Neural crest cell (in vitro differentiated cells): ENCODE measurements around the gene KCNMA1. TPM values are rescaled to one million over a fixed set of nuclear protein-coding genes. Genes with fewer than 3 reads are reported as not detected.

Experiments used
- DNase-seq: peaks from one replicate; pipeline ENCODE4 v3.0.0; 2021; ENCODE audit warnings: low read depth, mixed read lengths, low spot score
- H3K27ac Mint-ChIP-seq: one replicate; pipeline ENCODE4 v1.8.0; 2021; ENCODE audit warnings: mild to moderate bottlenecking, mixed read lengths; ENCODE audit not compliant: unreplicated experiment
- H3K27me3 Mint-ChIP-seq: 2 replicates; pipeline ENCODE4 v1.8.0; 2021; ENCODE audit warnings: low read depth, mild to moderate bottlenecking, mixed read lengths
- H3K36me3 Mint-ChIP-seq: 2 replicates; pipeline ENCODE4 v1.8.0; 2021; ENCODE audit warnings: low read depth, mild to moderate bottlenecking, mixed read lengths
- H3K4me1 Mint-ChIP-seq: 2 replicates; pipeline ENCODE4 v1.8.0; 2021; ENCODE audit warnings: mixed read lengths
- H3K4me3 Mint-ChIP-seq: one replicate; pipeline ENCODE4 v1.8.0; 2021; ENCODE audit warnings: mild to moderate bottlenecking, mixed read lengths
- H3K9me3 Mint-ChIP-seq: 2 replicates; pipeline ENCODE4 v1.8.0; 2021; ENCODE audit warnings: mixed read lengths
- CTCF ChIP-seq: fragments of 200-600 bp; sonication (generic); conservative IDR thresholded peaks from 2 replicates; pipeline ENCODE4 v1.5.0; 2021; ENCODE audit warnings: antibody characterized with exemption, mild to moderate bottlenecking
- total RNA-seq: library from RNA; stranded (reverse); gene quantifications from 2 replicates; pipeline ENCODE4 v1.2.1, GENCODE V29; 2021

KCNMA1 gene
- total RNA-seq, 1 donor from 2014 or later: 1.7 TPM

GRCh38 chr10:77139252-77140160, 498.1 kb downstream of the KCNMA1 start:
- Mint-ChIP-seq H3K4me1 (peaks cover 6% of the 10 kb centered on the region), H3K27me3 (no peaks in the 10 kb centered on the region), H3K36me3 (no peaks in the 10 kb centered on the region), H3K27ac (no peak overlapping the region), H3K4me3 (no peak overlapping the region), H3K9me3 (no peaks in the 10 kb centered on the region)
- DNase-seq: no peak
- no peak for TF ChIP-seq CTCF

GRCh38 chr10:77138541-77138940, 499.1 kb downstream of the KCNMA1 start:
- no peak overlapping the region for H3K27ac Mint-ChIP-seq
- H3K27me3 Mint-ChIP-seq: no peaks in the 10 kb centered on the region
- H3K4me1 Mint-ChIP-seq: peaks cover 6% of the 10 kb centered on the region
- no peaks in the 10 kb centered on the region for H3K36me3 Mint-ChIP-seq
- no peaks in the 10 kb centered on the region for H3K9me3 Mint-ChIP-seq
- DNase-seq: no peak
- no peak for TF ChIP-seq CTCF
- no peak overlapping the region for H3K4me3 Mint-ChIP-seq

- H3K36me3 Mint-ChIP-seq: no peaks in the 10 kb centered on the region
- no peak overlapping the region for H3K27ac Mint-ChIP-seq
- no peak for DNase-seq
- no peak for TF ChIP-seq CTCF
- no peak overlapping the region for H3K4me3 Mint-ChIP-seq
- no peaks in the 10 kb centered on the region for H3K9me3 Mint-ChIP-seq
- no peaks in the 10 kb centered on the region for H3K27me3 Mint-ChIP-seq
- peaks cover 12% of the 10 kb centered on the region for H3K4me1 Mint-ChIP-seq
Observed at GRCh38 chr10:77135555-77135954, 502.1 kb downstream of the KCNMA1 start.

- no peaks in the 10 kb centered on the region for H3K36me3 Mint-ChIP-seq
- peaks cover 6% of the 10 kb centered on the region for H3K4me1 Mint-ChIP-seq
- no peak for TF ChIP-seq CTCF
- no peaks in the 10 kb centered on the region for H3K27me3 Mint-ChIP-seq
- no peaks in the 10 kb centered on the region for H3K9me3 Mint-ChIP-seq
- H3K27ac Mint-ChIP-seq: no peak overlapping the region
- DNase-seq: no peak
- H3K4me3 Mint-ChIP-seq: no peak overlapping the region
Observed at GRCh38 chr10:77131214-77131613, 506.4 kb downstream of the KCNMA1 start.

- TF ChIP-seq CTCF: no peak
Observed at GRCh38 chr10:77127243-77127642, 510.4 kb downstream of the KCNMA1 start.

More at GRCh38 chr10:77127243-77127642, 510.4 kb downstream of the KCNMA1 start:
- H3K4me3 Mint-ChIP-seq: no peak overlapping the region
- peaks cover 2% of the 10 kb centered on the region for H3K27me3 Mint-ChIP-seq
- H3K36me3 Mint-ChIP-seq: no peaks in the 10 kb centered on the region
- no peaks in the 10 kb centered on the region for H3K9me3 Mint-ChIP-seq
- peaks cover 10% of the 10 kb centered on the region for H3K4me1 Mint-ChIP-seq
- no peak for DNase-seq
- no peak overlapping the region for H3K27ac Mint-ChIP-seq
